Embryonic facial prominence (tissue), 1 donor: ENCODE data around the gene LRRC7.
"Not testable (repeated sequence)": the region's sequence is repeated elsewhere in the genome, so short reads cannot be mapped to it uniquely, and the experiment has no call there.

Experiments used
- DNase-seq: peaks from one replicate; pipeline ENCODE4 v3.0.0-alpha.2; 2016; ENCODE audit errors: extremely low spot score

The LRRC7 gene

GRCh38 chr1:69962452-69962851 is 394.7 kb downstream of the LRRC7 start:
- DNase-seq = not testable (repeated sequence)

- no peak for DNase-seq
Measured at GRCh38 chr1:69967245-69967766, 399.6 kb downstream of the LRRC7 start.

- DNase-seq = no peak
Measured at GRCh38 chr1:69976896-69977295, 409.2 kb downstream of the LRRC7 start.

GRCh38 chr1:69982992-69983391 is 415.3 kb downstream of the LRRC7 start:
- DNase-seq = no peak

DNA sequence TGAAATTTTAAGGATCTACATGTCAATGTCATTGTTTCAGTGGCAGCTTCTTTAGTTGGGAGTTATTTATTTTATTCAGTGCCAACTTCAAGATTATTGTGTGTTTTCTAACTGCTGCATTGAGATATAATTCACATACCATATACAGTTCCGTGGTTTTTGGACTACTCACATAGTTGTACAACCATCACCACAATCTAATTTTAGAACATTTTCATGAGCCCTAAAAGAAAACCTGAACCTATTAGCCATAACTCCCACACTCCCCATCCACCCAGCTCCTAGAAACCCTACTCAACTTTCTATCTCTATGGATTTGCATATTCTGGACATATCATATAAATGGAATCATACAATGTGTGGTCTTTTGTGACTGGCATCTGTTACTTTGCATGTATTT is 417.7 kb downstream of the LRRC7 start:
- DNase-seq = no peak

- no peak for DNase-seq
Measured at GRCh38 chr1:69985901-69986439, 418.2 kb downstream of the LRRC7 start.

- DNase-seq = no peak
Measured at GRCh38 chr1:69987881-69988280, 420.2 kb downstream of the LRRC7 start.

- no peak for DNase-seq
Measured at GRCh38 chr1:69991644-69992043, 423.9 kb downstream of the LRRC7 start.

DNA sequence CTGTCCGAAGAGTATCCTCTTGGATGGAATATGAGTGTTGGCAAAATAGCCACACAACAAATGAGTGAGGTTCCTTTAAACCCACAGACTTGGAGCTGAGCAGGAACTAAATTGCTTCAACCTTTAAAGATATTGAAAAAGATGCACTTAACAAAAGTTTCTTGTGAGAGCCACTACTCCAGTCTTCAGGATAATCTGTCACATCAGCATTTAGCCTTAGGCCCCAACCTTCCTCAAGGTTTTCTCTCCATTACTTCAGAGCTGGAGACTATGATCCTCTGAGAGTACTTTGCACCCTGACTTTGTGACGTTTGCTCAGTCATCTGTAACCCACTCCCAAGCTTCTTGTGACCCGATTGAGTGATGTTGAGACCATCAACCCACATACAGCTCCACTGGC is 424.9 kb downstream of the LRRC7 start:
- no peak for DNase-seq

DNA sequence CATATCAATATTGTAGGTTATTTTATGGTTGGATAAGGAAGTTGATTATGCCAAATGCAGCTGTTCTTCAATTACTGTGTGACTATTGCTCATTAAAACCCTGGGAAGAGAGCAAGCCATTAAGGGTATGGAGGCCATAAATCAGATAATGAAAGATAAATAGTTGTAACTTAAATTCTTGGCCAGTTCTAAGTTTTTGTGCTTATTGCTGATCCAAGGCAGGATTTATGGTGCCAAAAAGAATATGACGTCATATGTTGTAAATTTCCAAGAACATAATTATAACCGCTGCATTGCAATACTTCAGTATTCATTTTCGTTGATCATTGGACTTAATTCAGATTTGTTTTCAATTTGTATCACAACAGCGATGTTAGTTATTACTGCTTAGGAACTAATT is 426.1 kb downstream of the LRRC7 start:
- no peak for DNase-seq

DNA sequence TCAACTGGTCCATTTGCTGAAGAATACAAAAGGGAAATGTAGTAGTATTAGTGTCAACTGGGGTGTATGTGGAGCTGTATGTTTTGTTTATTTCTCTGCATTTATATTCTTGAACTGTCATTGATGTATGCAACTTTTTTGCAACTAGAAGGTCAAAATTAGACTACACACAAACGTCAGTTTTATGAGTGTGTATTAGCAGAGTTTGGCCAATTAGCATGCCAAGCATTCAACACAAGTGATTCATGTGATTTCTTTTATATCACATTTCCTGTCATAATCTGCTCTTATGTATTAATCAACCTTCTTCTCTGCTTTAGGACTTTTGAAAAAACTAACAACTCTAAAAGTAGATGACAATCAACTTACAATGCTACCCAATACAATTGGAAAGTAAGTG is 426.5 kb downstream of the LRRC7 start:
- no peak for DNase-seq

DNA sequence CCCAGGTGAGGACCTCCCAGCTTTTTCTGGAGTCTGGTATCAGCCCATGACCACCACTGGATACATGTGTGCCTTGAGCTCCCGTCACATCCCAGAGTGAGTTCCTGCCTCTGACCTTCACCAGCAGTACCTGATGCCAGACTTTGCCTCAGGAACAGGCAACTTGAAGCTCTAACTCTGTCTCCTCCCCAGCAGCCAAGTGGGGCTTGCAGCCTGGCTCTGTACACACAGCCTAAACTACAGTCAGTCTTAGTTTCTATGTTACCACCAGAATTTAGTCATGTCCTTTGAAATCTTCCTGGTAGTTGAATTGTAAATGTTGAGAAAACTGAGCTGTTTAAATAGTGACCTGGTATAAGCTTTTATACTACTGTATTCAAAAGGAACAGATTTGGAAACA is 431.1 kb downstream of the LRRC7 start:
- DNase-seq = no peak

GRCh38 chr1:70003211-70003908 is 435.6 kb downstream of the LRRC7 start:
- no peak for DNase-seq

- no peak for DNase-seq
Measured at GRCh38 chr1:70005386-70006034, 437.8 kb downstream of the LRRC7 start.

DNA sequence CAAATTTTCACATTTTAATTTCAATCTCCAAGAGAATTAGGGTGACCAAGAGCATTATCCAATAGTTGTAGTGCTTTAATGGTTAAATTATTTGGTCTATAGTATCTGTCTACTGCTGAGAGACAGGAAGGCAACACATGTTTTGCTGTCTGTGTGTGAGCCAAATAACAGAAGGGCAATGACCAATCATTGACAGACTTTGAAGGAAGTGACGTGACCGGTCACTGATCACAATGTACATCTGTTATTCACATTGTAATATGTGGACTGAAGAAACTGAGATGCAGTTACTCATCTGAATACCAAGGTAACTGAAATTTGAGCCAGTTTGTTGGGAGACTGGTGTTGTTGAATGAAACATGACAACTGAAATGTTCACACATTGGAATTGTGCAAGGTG is 440.9 kb downstream of the LRRC7 start:
- DNase-seq = no peak

- no peak for DNase-seq
Measured at GRCh38 chr1:70017770-70018169, 450.0 kb downstream of the LRRC7 start.

DNA sequence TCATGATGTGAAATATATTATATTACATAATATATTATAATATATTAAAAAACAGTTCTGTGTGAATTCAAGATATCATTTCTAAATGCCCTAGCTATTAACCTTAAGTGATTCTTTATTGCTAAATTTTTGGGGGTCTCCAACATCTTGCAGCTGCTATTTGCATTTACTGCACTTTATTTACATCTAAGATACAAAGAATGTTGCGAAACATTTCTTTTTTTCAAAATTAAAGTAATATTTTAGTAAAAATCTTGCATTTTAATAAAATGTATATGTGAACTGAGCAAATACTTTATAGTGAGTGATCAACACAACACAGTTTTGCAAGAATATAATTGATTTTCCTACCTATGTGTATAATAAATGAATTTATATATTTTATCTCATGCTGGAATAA is 456.6 kb downstream of the LRRC7 start:
- no peak for DNase-seq

- no peak for DNase-seq
Measured at GRCh38 chr1:70025052-70025451, 457.3 kb downstream of the LRRC7 start.

GRCh38 chr1:70025846-70026245 is 458.1 kb downstream of the LRRC7 start:
- no peak for DNase-seq

DNA sequence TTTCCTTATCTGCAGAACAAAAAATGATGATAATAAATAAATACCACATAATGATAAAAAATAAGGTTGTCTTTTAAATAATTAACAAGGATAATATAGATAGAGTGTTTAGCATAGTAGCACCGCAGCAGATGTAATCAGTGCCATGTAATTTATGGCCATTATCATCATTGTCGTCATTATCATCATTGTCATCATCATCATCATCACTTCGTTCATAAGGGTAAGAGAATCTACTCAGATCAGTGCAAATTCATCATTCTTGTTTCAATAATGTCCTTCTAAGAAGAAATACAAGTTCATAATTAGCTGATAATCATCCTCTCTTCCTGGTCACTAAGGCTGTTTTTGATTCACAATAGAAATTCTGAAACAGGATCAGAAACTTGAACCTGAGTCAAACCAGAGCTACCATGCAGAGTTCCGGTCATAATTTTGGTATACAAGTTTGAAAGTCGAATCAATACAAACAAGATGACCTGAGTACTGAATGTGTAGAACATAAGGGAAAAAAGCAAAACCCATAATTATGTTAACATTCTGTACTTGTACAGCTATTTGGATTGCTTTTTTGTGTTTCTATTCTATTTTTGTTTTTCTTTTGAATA is 465.6 kb downstream of the LRRC7 start:
- DNase-seq = no peak

DNA sequence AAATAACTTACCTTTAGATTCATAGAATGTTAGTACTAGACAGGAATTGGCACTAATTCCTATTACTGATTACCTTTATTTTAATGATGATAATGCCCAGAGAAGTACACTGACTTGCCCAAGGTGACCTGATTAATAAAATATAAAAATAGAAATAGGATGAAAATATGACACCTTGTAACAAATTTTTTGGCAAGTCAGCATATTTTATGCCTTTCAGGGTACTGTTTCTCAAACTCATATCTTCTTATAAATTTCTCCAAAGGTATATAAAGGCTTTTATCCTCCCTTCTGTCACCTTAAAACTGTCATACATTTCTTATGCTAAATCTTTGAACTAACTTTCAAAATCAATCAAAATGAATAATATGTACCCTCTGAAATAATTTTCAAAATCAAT is 466.2 kb downstream of the LRRC7 start:
- no peak for DNase-seq

- no peak for DNase-seq
Measured at GRCh38 chr1:70034403-70034802, 466.7 kb downstream of the LRRC7 start.

GRCh38 chr1:70038025-70038424 is 470.3 kb downstream of the LRRC7 start:
- no peak for DNase-seq
